NCI-H2107 treated with DMSO at 0.1 percent for 48 hours (cell line): ENCODE measurements around the gene CNNM2.
"Not testable (repeated sequence)": the region's sequence is repeated elsewhere in the genome, so short reads cannot be mapped to it uniquely, and the experiment has no call there.

Source experiments
- DNase-seq: peaks from one replicate; lab custom pipeline; 2025; ENCODE audit not compliant: unreplicated experiment; lab: John Stamatoyannopoulos, UW

Gene CNNM2

DNA sequence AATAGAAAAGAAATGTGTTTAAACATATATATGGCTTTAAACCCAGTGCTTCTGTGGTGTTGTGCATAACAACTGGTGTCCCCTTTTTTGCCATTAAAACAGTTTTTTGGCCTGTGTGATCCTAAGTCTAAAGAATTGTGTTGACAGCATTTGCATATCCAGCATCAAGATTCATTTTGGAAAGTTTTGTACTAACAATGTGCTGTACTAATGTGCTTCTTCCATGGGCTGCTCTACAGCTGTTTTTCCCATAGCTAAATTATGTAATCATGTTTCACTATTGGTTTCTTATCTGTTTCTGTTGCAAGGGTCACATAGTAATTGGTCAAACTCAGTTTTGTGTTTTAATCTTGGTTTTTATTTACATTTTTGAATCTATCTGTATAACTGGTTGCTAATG, 5.5 kb downstream of the CNNM2 start:
- no peak for DNase-seq

- no peak for DNase-seq
Observed at GRCh38 chr10:102926842-102927241, 8.7 kb downstream of the CNNM2 start.

DNA sequence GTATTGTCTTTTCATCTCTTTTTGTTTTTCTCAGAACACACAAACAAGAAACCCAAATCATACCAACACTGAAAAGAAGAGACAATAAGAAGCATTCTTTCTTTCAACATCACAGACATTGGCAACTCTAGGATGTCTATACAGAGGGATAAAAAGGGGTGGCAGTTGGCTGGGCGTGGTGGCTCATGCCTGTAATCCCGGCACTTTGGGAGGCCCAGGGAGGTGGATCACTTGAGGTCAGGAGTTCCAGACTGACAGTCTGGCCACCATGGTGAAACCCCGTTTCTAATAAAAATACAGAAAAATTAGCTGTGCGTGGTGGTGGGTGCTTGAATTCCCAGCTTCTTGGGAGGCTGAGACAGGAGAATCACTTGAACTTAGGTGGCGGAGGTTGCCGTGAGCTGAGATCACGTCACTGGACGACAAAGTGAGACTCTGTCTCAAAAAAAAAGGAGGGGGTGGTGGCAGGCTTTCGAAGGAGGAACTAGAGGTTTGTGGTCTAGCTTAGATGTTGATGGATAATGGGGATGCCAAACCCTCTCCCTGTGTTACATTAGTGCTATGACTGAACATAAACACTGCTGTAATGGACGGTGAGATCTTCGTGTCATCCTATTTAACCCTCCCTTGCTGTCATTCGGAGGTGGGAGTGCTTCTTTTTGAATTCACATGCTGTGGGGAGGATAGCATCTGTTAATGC, 9.4 kb downstream of the CNNM2 start:
- no peak for DNase-seq

- not testable (repeated sequence) for DNase-seq
Observed at GRCh38 chr10:102928442-102928841, 10.3 kb downstream of the CNNM2 start.

DNA sequence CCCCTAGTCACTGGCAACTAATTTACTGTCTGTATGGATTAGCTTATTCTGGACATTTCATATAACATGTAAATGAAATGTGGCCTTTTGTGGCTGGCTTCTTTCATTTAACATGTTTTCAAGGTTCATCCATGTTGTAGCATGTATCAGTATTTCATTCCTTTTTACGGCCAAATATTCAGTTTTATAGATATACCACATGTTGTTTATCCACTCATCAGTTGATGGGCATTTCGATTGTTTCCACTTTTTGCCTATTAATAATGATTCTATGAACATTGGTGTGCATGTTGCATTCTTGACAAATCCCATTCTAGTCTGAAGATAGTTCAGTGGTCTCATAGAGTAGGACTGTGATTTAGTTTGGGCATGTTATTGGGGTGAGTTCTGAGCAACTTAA, 12.6 kb downstream of the CNNM2 start:
- DNase-seq: no peak

DNA sequence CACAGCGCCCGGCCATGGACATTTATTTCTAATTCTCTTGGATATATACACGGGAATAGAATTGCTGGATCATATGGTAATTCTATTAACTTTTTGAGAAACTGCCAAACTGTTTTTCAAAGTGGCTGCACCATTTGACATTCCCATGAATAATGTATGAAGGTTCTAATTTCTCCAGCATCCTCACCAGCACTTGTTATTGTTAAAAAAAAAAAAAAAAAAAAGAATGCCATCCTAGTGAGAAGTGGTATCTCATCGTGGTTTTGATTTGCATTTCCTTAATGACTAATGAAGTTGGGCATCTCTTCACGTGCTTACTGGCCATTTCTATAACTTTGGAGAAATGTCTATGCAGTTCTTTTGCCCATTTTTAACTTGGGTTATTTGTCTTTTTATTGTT, 13.5 kb downstream of the CNNM2 start:
- no peak for DNase-seq

GRCh38 chr10:102935505-102935904, 17.4 kb downstream of the CNNM2 start:
- no peak for DNase-seq

DNA sequence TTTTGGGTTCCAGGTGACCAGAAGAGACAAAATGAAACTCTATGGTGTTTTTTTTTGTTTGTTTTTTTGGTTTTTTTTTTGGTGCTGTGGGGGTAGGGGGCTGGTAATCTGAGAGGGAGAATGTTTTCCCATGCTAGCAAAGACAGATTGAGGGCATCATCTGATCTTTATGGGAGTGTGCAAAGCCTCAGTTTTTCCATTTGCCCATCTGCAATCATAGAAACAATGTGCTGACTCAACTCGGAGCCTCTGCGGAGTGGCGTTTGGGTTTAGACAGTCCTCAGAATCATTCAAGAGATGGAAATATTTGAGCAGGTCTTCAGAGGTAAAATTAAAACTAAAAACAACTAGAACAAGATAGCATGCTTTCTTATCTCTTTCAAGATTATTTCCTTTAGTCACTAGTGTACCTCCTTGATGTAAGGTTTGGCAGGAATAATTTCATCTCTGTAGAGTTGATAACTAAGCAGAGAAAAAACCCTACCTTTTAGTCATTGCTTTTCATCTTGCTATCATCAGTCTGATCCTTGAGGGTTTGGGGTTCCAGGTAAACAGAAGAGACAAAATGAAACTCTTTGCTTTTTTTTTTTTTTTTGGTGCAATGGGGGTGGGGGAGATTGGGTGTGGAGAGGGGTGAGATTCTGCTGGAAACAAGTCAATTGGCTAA, 18.0 kb downstream of the CNNM2 start:
- no peak for DNase-seq

GRCh38 chr10:102941401-102941800, 23.3 kb downstream of the CNNM2 start:
- DNase-seq: no peak

DNA sequence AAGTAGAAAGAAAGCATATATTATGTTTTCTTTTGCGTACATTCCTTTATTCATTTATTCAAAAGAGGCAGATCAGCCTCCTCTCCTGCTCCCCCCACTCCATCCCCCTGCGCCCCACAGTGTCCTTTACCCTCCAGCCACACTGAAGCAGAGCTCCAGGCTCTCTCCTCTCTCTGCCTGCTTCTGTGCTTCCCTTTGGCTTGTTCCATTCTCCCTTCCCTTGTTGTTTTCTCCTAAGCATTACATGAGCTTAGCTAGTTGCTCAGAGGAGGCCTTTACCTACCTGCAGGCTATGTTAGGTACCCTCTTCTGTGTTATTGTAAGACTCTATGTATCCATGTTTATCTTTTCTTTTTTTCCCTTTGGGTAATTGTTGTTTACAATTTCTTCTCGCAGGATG, 27.4 kb downstream of the CNNM2 start:
- DNase-seq: no peak

DNA sequence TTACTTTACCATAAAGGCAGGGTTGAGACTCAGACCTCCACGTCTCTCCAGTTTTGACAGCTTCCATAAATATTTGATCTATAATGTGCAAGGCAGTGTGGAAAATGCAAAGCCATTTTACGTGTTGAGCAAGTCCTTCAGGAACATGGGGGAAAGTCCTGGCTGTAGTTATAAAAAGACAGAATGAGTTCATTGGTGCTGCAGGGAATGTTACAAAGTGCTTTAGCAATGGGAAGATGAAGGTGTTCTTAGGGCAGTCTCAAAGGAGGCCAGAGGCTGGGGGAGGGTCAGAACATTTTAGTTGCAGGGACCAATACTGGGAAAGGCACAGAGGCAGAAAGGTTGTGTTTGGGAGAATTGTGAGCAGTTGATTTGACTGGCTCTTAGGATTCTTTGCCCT, 27.9 kb downstream of the CNNM2 start:
- DNase-seq: no peak

GRCh38 chr10:102946992-102947391, 28.9 kb downstream of the CNNM2 start:
- no peak for DNase-seq

- no peak for DNase-seq
Observed at GRCh38 chr10:102948176-102948575, 30.1 kb downstream of the CNNM2 start.

GRCh38 chr10:102948786-102949185, 30.7 kb downstream of the CNNM2 start:
- DNase-seq: no peak

DNA sequence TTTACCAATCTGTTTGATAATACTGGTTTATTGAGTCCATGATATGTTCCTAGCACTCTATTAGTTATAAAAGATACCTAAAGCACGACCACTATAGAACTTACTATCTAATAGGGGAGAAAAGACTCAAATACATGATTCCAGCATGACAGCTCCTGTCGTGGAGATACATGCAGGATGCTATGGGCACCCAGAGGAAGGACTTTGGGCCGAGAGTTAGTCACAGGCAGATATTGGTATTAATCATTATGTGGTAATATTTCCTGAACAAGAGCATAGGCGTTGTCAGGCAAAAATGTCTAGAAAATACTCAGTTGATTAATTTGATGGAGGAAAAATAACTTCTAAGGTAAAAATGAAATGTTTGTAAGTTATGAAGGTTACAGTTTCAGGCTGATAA, 31.8 kb downstream of the CNNM2 start:
- no peak for DNase-seq

- no peak for DNase-seq
Observed at GRCh38 chr10:102951316-102951715, 33.2 kb downstream of the CNNM2 start.

GRCh38 chr10:102959360-102959759, 41.3 kb downstream of the CNNM2 start:
- no peak for DNase-seq

DNA sequence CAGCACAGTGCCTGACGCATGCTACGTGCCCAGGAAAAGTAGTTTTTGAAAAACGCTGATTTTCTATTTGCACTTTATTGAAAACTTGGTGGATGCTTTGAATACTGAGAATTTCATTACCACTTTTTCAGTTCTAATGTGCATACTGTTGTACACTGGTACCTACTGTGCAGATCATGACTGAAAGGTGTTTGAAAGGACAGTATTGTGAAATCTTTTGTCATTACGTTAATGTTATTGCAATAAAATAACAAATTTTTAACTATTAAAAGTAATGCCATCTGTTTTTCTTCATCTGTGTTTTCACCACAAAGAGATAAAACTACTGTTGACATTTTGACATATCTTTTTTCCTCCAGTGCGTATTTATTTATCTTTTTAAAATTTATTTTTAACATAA, 42.1 kb downstream of the CNNM2 start:
- DNase-seq: no peak

DNA sequence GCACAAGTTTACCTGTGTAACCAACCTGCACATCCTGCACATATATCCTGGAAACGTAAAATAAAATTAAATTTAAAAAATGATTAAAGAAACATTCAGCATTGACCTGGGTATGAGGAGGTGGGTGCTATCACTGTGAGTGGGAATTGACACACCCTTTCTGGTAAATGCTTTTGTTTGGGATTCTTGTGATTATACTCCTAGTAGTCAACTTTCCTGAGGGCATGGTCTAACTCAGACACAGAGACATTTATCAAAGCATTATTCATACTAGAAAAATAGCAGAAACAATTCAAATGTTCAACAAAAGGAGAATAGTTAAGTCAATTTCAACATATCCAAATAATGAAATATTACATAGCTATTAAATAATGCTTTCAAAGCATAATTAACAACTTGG, 44.2 kb downstream of the CNNM2 start:
- DNase-seq: no peak

DNA sequence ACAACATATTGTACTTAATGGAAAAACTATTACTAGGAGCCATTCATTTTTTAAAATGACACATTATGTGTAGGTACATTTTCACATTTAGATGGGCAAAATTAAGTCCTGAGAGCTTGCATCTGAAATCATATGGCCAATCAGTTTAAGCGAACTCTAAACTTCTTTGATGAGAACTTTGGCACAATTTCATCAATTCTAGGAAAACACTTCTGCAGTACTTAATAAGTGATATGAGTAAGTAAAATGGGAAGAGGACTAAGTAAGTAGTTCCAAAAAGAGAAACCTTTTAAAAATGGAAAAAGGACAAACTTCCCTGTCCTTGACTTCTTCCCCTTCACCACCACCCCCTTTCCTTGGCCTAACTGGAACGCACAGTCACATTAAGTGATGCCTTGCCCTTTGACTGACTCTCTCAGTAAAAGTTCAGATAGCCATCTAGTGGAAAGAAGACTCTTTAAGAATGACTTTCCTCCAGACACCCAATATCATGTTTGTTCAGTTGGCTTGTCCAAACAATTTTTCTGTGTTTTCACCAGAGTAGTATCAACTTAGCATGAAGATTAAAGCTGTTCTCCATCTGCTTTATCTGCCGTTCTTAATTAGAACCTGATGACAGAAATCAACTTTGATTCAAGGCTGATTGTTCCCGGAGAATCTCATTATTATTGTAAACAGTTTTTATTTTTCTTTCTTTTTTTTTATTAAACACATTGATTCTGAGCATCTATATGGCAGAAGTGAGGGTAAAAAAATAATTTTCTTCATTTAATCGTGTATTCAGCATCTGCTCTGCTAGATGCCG, 45.1 kb downstream of the CNNM2 start:
- no peak for DNase-seq

- no peak for DNase-seq
Observed at GRCh38 chr10:102963756-102964025, 45.6 kb downstream of the CNNM2 start.

DNA sequence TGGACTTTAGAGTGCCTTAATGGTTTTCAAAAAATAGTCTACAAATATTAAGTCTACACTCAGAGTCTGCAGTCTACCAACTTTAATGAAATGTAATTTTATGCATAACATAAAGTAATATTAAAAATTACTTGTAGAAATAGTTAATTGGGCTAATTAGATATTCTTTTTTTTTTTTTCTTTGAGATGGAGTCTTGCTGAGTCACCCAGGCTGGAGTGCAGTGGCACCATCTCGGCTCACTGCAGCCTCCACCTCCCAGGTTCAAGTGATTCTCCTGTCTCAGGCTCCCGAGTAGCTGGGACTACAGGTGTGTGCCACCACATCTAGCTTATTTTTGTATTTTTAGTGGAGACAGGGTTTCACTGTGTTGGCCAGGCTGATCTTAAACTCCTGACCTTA, 46.0 kb downstream of the CNNM2 start:
- DNase-seq: not testable (repeated sequence)
